ENCODE measurements around the gene NRGN.

DNA sequence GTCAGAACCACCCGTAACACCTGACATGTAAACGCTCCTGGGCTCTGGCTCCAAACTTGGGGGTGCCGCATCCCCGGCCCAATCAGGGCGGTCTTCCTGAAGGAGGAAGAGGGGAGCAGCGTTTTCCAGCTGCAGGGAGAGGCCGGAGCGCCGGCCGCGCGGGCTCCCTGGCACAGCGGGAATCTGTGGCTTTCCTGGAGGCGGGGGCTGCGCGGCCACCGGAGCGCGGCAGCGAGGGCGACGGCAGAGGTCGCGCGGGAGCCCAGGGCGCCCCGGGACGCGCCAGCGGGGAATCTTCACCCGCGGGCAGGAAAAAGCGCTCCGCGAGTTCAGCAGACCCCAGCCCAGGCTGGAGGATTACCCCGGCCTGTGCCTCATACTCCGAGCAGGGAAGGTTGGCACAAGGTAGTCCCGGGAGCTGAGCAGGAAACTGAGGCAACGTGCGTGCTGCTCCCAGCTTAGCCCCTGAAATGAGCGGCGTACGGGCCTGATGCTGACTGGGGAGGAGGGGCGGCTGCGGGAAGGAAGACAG lies 22.9 kb downstream of the NRGN start:
- TF ChIP-seq, protein P1, sequence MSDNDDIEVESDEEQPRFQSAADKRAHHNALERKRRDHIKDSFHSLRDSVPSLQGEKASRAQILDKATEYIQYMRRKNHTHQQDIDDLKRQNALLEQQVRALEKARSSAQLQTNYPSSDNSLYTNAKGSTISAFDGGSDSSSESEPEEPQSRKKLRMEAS (IDR thresholded peaks at IDR 0.05): 0 out of 2 replicates have a peak, but pooled peaks have one; percentile 2
- TF ChIP-seq TCF12 (IDR thresholded peaks at IDR 0.05; ENCODE audit: low read depth) (no peak), YY1 (IDR thresholded peaks at IDR 0.05; ENCODE audit: low read depth) (no peak), TAF1 (IDR thresholded peaks at IDR 0.05; ENCODE audit: low read depth) (no peak), CEBPB (IDR thresholded peaks at IDR 0.05) (no peak), RAD21 (IDR thresholded peaks at IDR 0.05; ENCODE audit: low read depth) (no peak), EGR1 (IDR thresholded peaks at IDR 0.05) (no peak), NFIC (IDR thresholded peaks at IDR 0.05) (no peak), EP300 (IDR thresholded peaks at IDR 0.05; ENCODE audit: borderline replicate concordance) (no peak)
- TF ChIP-seq, protein P2, sequence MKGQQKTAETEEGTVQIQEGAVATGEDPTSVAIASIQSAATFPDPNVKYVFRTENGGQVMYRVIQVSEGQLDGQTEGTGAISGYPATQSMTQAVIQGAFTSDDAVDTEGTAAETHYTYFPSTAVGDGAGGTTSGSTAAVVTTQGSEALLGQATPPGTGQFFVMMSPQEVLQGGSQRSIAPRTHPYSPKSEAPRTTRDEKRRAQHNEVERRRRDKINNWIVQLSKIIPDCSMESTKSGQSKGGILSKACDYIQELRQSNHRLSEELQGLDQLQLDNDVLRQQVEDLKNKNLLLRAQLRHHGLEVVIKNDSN (IDR thresholded peaks at IDR 0.05): no peak
